Measurements from ENCODE around the gene CAMK1D.

CAMK1D gene

GRCh38 chr10:12566161-12567115 is 217.1 kb downstream of the CAMK1D start:
- no peak for DNase-seq

GRCh38 chr10:12568391-12569009 is 219.2 kb downstream of the CAMK1D start:
- DNase-seq, result no peak

GRCh38 chr10:12572281-12572680 is 222.9 kb downstream of the CAMK1D start:
- no peak for DNase-seq

- DNase-seq, result no peak
Measured at GRCh38 chr10:12577610-12578009, 228.3 kb downstream of the CAMK1D start.

- no peak for DNase-seq
Measured at GRCh38 chr10:12579954-12580858, 230.9 kb downstream of the CAMK1D start.

GRCh38 chr10:12583891-12584595 is 234.7 kb downstream of the CAMK1D start:
- DNase-seq, result no peak

GRCh38 chr10:12586741-12587140 is 237.4 kb downstream of the CAMK1D start:
- DNase-seq, result peak; percentile 39

- peak; percentile 51 for DNase-seq
Measured at GRCh38 chr10:12587451-12587888, 238.1 kb downstream of the CAMK1D start.

- peak; percentile 94 for DNase-seq
Measured at GRCh38 chr10:12588091-12588860, 238.9 kb downstream of the CAMK1D start.

- DNase-seq, result no peak
Measured at GRCh38 chr10:12589291-12589690, 239.9 kb downstream of the CAMK1D start.

GRCh38 chr10:12589791-12590190 is 240.4 kb downstream of the CAMK1D start:
- DNase-seq, result peak; percentile 10

- peak; percentile 34 for DNase-seq
Measured at GRCh38 chr10:12590675-12591659, 241.6 kb downstream of the CAMK1D start.

GRCh38 chr10:12592967-12593366 is 243.6 kb downstream of the CAMK1D start:
- no peak for DNase-seq

GRCh38 chr10:12594448-12594944 is 245.1 kb downstream of the CAMK1D start:
- no peak for DNase-seq

- DNase-seq, result no peak
Measured at GRCh38 chr10:12595936-12596576, 246.7 kb downstream of the CAMK1D start.

- DNase-seq, result no peak
Measured at GRCh38 chr10:12597176-12597575, 247.8 kb downstream of the CAMK1D start.

- DNase-seq, result peak; percentile 95
Measured at GRCh38 chr10:12597788-12598765, 248.7 kb downstream of the CAMK1D start.

- DNase-seq, result no peak
Measured at GRCh38 chr10:12600652-12601051, 251.3 kb downstream of the CAMK1D start.

Measured in DMS79 treated with DMSO at 0.1 percent for 48 hours (cell line).